HepG2 (cell line): ENCODE data around the gene STX4. TPM values are rescaled to one million over a fixed set of nuclear protein-coding genes. Genes with fewer than 3 reads are reported as not detected.
A peak's percentile ranks its signal among the peaks of the same experiment; 100 is the strongest.

Experiments used
- ARNTL ChIP-seq: sonication (generic); formaldehyde crosslinking; IDR thresholded peaks from 2 replicates; pipeline ENCODE4 v1.4.0; 2020; ENCODE audit warnings: mild to moderate bottlenecking, missing genetic modification reagents
- FOSL1 ChIP-seq: sonication (generic); formaldehyde crosslinking; IDR thresholded peaks from 2 replicates; pipeline ENCODE4 v1.9.0; 2021; ENCODE audit warnings: missing genetic modification reagents, borderline replicate concordance
- GABPB1 ChIP-seq: IDR thresholded peaks from 2 replicates; pipeline ENCODE4 v1.6.1; 2016; ENCODE audit warnings: mild to moderate bottlenecking, missing genetic modification reagents, moderate library complexity, missing compliant biosample characterization
- HDAC1 ChIP-seq: sonication (generic); formaldehyde crosslinking; IDR thresholded peaks from 2 replicates; pipeline ENCODE4 v1.5.1; 2020; ENCODE audit warnings: mild to moderate bottlenecking, missing genetic modification reagents
- HIVEP1 ChIP-seq: sonication (generic); formaldehyde crosslinking; IDR thresholded peaks from 2 replicates; pipeline ENCODE4 v1.4.0; 2020; ENCODE audit warnings: mild to moderate bottlenecking, missing genetic modification reagents
- ISL2 ChIP-seq: sonication (generic); formaldehyde crosslinking; IDR thresholded peaks from 2 replicates; pipeline ENCODE4 v1.5.0; 2020; ENCODE audit warnings: missing genetic modification reagents
- KDM6A ChIP-seq: IDR thresholded peaks from 2 replicates; pipeline ENCODE4 v1.6.1; 2016; ENCODE audit warnings: low read depth
- MTA3 ChIP-seq: sonication (generic); formaldehyde crosslinking; IDR thresholded peaks from 2 replicates; pipeline ENCODE4 v1.4.0; 2020; ENCODE audit warnings: missing genetic modification reagents
- PCBP1 ChIP-seq: fragments of 200-400 bp; formaldehyde crosslinking; IDR thresholded peaks from 2 replicates; pipeline ENCODE4 v1.6.1; 2017; ENCODE audit warnings: mild to moderate bottlenecking, low read depth, low read length, borderline replicate concordance
- POLR2G ChIP-seq: fragments of 200-400 bp; formaldehyde crosslinking; IDR thresholded peaks from 2 replicates; pipeline ENCODE4 v1.6.1; 2018; ENCODE audit warnings: mild to moderate bottlenecking, low read depth, low read length, moderate library complexity
- SMAD9 ChIP-seq: sonication (generic); formaldehyde crosslinking; IDR thresholded peaks from 2 replicates; pipeline ENCODE4 v1.5.1; 2020; ENCODE audit warnings: mild to moderate bottlenecking, missing genetic modification reagents
- SOX13 ChIP-seq, 3 experiments: fragments of 450-650 bp in 1 of 3; sonication (generic) in 1 of 3; formaldehyde crosslinking in 1 of 3; IDR thresholded peaks in 2 of 3; conservative IDR thresholded peaks in 1 of 3; 2 replicates each; pipeline versions ENCODE4 v1.5.0 to v1.6.1; 2016 to 2020; ENCODE audit warnings: antibody characterized with exemption in 1 of 3, mild to moderate bottlenecking in 1 of 3, missing compliant biosample characterization in 1 of 3, missing genetic modification reagents in 1 of 3, moderate library complexity in 1 of 3
- SP140L ChIP-seq: sonication (generic); formaldehyde crosslinking; IDR thresholded peaks from 2 replicates; pipeline ENCODE4 v1.4.0; 2020; ENCODE audit warnings: missing genetic modification reagents, borderline replicate concordance
- THAP11 ChIP-seq: IDR thresholded peaks from 2 replicates; pipeline ENCODE4 v1.6.1; 2016; ENCODE audit warnings: missing biosample characterization, missing genetic modification reagents
- ZBTB3 ChIP-seq: sonication (generic); formaldehyde crosslinking; IDR thresholded peaks from 2 replicates; pipeline ENCODE4 v1.4.0; 2020; ENCODE audit warnings: low read depth, mild to moderate bottlenecking, moderate library complexity, missing genetic modification reagents, borderline replicate concordance
- ZFP41 ChIP-seq: sonication (generic); formaldehyde crosslinking; IDR thresholded peaks from 2 replicates; pipeline ENCODE4 v1.4.0; 2020; ENCODE audit warnings: mild to moderate bottlenecking, missing genetic modification reagents, borderline replicate concordance
- ZFP91 ChIP-seq: sonication (generic); formaldehyde crosslinking; IDR thresholded peaks from 2 replicates; pipeline ENCODE4 v1.9.0; 2022; ENCODE audit warnings: missing genetic modification reagents, mild to moderate bottlenecking, borderline replicate concordance
- ZNF224 ChIP-seq: sonication (generic); formaldehyde crosslinking; IDR thresholded peaks from 2 replicates; pipeline ENCODE4 v1.5.0; 2020; ENCODE audit warnings: mild to moderate bottlenecking, missing genetic modification reagents
- ZNF276 ChIP-seq: sonication (generic); formaldehyde crosslinking; IDR thresholded peaks from 2 replicates; pipeline ENCODE4 v1.4.0; 2020; ENCODE audit warnings: mild to moderate bottlenecking, low read depth, missing genetic modification reagents
- ZNF335 ChIP-seq: sonication (generic); formaldehyde crosslinking; IDR thresholded peaks from 2 replicates; pipeline ENCODE4 v1.4.0; 2020; ENCODE audit warnings: missing genetic modification reagents
- ZNF556 ChIP-seq: sonication (generic); formaldehyde crosslinking; IDR thresholded peaks from 2 replicates; pipeline ENCODE4 v1.4.0; 2020; ENCODE audit warnings: mild to moderate bottlenecking, missing genetic modification reagents, borderline replicate concordance
- ZNF644 ChIP-seq: IDR thresholded peaks from 2 replicates; pipeline ENCODE4 v1.6.1; 2016; ENCODE audit warnings: low read depth
- ZNF850 ChIP-seq: sonication (generic); formaldehyde crosslinking; conservative IDR thresholded peaks from 2 replicates; pipeline ENCODE4 v1.9.0; 2021; ENCODE audit warnings: mild to moderate bottlenecking, missing genetic modification reagents
- ZXDC ChIP-seq: sonication (generic); formaldehyde crosslinking; IDR thresholded peaks from 2 replicates; pipeline ENCODE4 v1.5.0; 2020; ENCODE audit warnings: mild to moderate bottlenecking, missing genetic modification reagents
- polyA plus RNA-seq, 8 experiments: library from polyadenylated mRNA; depleted of rRNA in 3 of 8; stranded (reverse) in 7 of 8; unstranded in 1 of 8; fragments of >200 nt; fragmentation: Illumina TruSeq in 4 of 8; extraction: Trizol in 4 of 8; gene quantifications; 2 replicates each; pipeline versions ENCODE4 v1.2.1 to v1.2.3, GENCODE V29; 2011 to 2016; ENCODE audit warnings: low read depth in 4 of 8, missing spikeins in 1 of 8, mixed read lengths in 1 of 8; ENCODE audit not compliant: insufficient read depth in 1 of 8
- total RNA-seq, 5 experiments: library from RNA; depleted of rRNA; stranded (reverse); fragments of >200 nt; fragmentation: Illumina TruSeq; extraction: Trizol; gene quantifications; 2 replicates each; pipeline ENCODE4 v1.2.3, GENCODE V29; 2016; ENCODE audit warnings: low read depth in 1 of 5

Gene STX4
- total and polyA plus RNA-seq, 2 of the 13 experiments (the other 11 are each of a cell fraction or from before 2014, with no cell fraction given): 29.2 to 34.6 TPM

- TF ChIP-seq SOX13 (IDR thresholded peaks at IDR 0.05): no peak; the same call in 1 of the 2 replicates
- TF ChIP-seq SOX13 (CRISPR knock-in tag; conservative IDR thresholded peaks at IDR 0.05 in 1 of 2, IDR thresholded peaks at IDR 0.05 in 1 of 2): peak in 1 of 2 experiments; percentile 36; a peak in 2 of 4 replicates
- no peak for TF ChIP-seq ZFP41 (CRISPR knock-in tag)
- no peak; the same call in 1 of the 2 replicates for TF ChIP-seq ZFP91 (CRISPR knock-in tag)
- TF ChIP-seq POLR2G: peak; percentile 82
- no peak for TF ChIP-seq PCBP1
- peak; percentile 44; the same call in 1 of the 2 replicates for TF ChIP-seq ISL2 (CRISPR knock-in tag)
- no peak for TF ChIP-seq GABPB1 (CRISPR knock-in tag)
- no peak; the same call in 1 of the 2 replicates for TF ChIP-seq FOSL1 (CRISPR knock-in tag)
- no peak for TF ChIP-seq ZNF224 (CRISPR knock-in tag)
- TF ChIP-seq ZNF335: no peak
- TF ChIP-seq ZNF850 (CRISPR knock-in tag): no peak; the same call in 1 of the 2 replicates
- no peak for TF ChIP-seq ZNF276 (CRISPR knock-in tag)
- TF ChIP-seq ZBTB3 (CRISPR knock-in tag): no peak
- peak; percentile 57; the same call in 1 of the 2 replicates for TF ChIP-seq KDM6A
- TF ChIP-seq MTA3 (CRISPR knock-in tag): no peak
- TF ChIP-seq HDAC1 (CRISPR knock-in tag): peak; percentile 56
- no peak for TF ChIP-seq SMAD9
- TF ChIP-seq ARNTL: peak; percentile 57; the same call in 1 of the 2 replicates
- no peak for TF ChIP-seq ZXDC (CRISPR knock-in tag)
- TF ChIP-seq SP140L (CRISPR knock-in tag): no peak
- peak; percentile 76; the same call in 1 of the 2 replicates for TF ChIP-seq HIVEP1 (CRISPR knock-in tag)
- TF ChIP-seq ZNF556: no peak
- 0 out of 2 replicates have a peak, but pooled peaks have one; percentile 38 for TF ChIP-seq ZNF644
- peak; percentile 59; the same call in 1 of the 2 replicates for TF ChIP-seq THAP11
Observed at GRCh38 chr16:30996324-30996984, 36.9 kb upstream of the STX4 start (continued).
